ENCODE results near the gene LRMDA. TPM values are rescaled to one million over a fixed set of nuclear protein-coding genes. Genes with fewer than 3 reads are reported as not detected.

The LRMDA gene
- not detected in 2 replicates for total RNA-seq

DNA sequence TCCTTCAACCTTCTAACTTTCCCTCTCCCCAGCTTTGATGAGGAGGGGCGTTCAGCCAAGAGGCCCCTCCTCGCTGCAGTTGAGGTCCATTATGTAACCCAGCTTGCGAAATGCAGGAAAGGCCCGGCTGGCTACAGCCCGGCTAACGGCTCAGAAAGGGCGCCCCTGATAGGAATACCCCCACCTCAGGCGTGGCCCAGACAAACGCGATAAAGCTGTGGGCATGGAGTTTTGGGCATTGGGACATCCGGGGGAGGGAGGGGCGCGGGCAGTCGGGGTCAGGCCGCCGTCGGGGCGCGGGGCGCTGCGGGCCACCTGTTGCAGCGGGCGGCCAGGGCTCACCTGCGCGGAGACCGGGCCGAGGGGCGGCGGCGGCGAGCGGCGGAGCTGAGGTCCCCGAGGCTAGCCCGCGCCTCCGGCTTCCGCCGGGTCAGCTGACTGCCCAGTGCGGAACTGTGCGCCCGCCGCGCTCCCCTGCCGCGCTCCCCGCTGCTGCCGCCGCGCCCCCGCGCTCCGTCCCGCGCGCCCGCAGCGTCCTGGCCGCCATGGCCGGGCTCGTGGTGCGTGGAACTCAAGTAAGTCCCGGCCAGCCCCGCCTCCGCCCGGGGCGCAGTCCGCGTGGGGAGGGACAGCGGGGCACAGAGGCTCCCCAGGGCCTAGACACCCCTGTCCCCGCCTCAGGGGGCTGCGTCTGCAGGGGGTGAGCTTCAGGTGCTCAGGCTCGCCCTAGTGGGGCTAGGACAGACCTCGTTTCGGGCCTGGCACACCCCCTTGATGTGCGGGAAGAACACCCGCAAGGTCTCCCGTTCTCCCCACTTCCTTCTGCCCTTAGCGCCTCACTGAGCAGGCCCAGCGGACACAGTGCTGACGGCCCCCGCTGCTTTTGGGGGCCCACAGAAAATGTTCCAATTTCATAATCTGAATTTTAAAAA is at the start of gene LRMDA:
LRMDA (plus strand) TSS at position 445 of the 932 bp plus-strand sequence.
- DNase-seq, result no peak
- Mint-ChIP-seq H3K9me3 (no peaks in the 10 kb centered on the region), H3K27me3 (peaks cover 43% of the 10 kb centered on the region), H3K4me3 (no peak within 1 kb of the TSS), H3K4me1 (no peaks in the 10 kb centered on the region), H3K36me3 (ENCODE audit: low read depth) (no peaks in the 10 kb centered on the region), H3K27ac (no peak within 1 kb of the TSS)
- intact Hi-C loops (cut with micrococcal nuclease), result no loop called here

DNA sequence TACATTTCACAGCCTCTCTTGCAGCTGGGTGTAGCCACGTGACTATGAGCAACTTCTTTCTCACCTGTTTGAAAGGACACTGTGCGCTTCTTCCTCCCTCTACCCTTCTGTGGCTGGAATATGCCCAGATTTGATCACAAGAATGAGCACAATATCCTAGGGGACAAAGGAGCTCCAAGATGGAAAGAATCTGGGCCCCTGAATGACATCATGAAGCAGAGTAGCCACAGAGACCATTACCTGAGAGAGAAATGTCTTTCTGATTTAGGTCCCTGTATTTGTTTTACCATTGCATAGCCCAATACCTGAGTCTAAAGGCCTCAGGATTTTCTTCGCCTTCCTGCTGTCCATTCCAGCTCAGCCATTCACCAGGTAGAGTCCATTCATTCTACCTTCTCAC is 45.3 kb upstream of the LRMDA start:
- Mint-ChIP-seq H3K27me3 (peaks cover 3% of the 10 kb centered on the region), H3K4me1 (no peaks in the 10 kb centered on the region), H3K9me3 (no peaks in the 10 kb centered on the region), H3K27ac (no peak overlapping the region), H3K4me3 (no peak overlapping the region), H3K36me3 (ENCODE audit: low read depth) (no peaks in the 10 kb centered on the region)
- DNase-seq, result no peak
- intact Hi-C loops (cut with micrococcal nuclease), result no loop called here

DNA sequence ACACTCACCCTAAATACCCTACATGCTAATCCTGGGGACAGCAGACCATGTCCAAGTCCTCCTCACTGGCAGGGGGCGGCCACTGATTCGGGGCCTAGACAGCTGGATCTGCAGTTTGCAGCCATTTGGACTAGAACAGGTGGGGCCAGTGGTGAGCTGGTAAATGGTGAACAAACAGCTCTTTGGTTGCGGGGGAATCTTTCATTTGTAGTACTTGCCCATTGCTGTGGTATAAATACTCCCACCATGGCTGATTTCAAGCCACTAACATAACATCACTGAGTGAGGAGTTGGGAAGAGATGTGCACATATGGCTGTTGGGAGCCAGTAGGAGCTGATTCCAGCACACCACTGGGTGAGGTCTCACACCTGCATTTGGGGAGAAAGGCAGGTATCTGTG is 43.3 kb upstream of the LRMDA start:
- intact Hi-C loops (cut with micrococcal nuclease), result no loop called here
- Mint-ChIP-seq H3K27ac (no peak overlapping the region), H3K4me1 (no peaks in the 10 kb centered on the region), H3K27me3 (peaks cover 14% of the 10 kb centered on the region), H3K36me3 (ENCODE audit: low read depth) (no peaks in the 10 kb centered on the region), H3K9me3 (no peaks in the 10 kb centered on the region), H3K4me3 (no peak overlapping the region)
- no peak for DNase-seq

DNA sequence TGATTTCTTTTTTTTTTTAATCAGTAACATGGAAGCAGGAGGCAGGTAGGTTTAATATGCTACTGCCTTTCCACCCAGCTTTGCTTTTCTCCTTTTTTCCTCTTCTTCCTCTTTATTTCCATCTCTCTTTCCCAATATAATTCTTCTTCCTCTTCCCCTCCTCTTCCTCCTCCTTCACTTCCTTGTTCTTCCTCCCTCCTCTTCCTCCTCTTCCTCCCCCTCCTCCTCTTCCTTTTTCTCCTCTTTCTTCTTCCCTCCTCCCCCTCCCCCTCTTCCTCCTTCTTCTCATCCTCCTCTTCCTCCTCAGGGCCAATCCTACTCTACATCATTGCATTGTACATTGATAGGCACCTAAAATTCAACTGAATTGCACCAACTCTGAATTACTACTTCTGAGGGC is 41.2 kb upstream of the LRMDA start:
- H3K4me3 Mint-ChIP-seq, result no peak overlapping the region
- peaks cover 4% of the 10 kb centered on the region for H3K4me1 Mint-ChIP-seq
- intact Hi-C loops (cut with micrococcal nuclease), result no loop called here
- H3K27ac Mint-ChIP-seq, result no peak overlapping the region
- peaks cover 31% of the 10 kb centered on the region for H3K27me3 Mint-ChIP-seq
- no peaks in the 10 kb centered on the region for H3K9me3 Mint-ChIP-seq
- DNase-seq, result no peak
- peaks cover 3% of the 10 kb centered on the region for H3K36me3 Mint-ChIP-seq (ENCODE audit: low read depth)

DNA sequence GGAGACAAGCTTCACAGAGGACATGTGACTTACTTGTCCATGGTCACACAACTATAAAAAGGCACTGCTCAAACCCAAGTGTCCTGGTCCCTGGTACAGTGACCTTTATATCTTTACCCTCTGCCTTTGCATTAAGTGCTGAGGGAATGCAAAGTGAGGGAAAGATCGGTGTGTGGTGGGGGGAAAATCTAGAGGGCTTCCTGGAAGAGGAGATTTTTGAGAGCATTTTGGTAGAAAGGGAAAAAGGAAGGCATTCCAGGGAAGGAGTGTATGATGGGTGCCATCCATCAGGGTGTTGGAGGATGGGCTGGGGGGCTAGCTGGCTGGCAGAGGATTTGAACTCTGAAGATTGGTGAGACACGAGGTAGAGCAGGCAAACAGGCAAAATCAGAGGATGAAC is 39.2 kb upstream of the LRMDA start:
- H3K27ac Mint-ChIP-seq, result no peak overlapping the region
- H3K27me3 Mint-ChIP-seq, result peaks cover 35% of the 10 kb centered on the region
- DNase-seq, result no peak
- peaks cover 3% of the 10 kb centered on the region for H3K36me3 Mint-ChIP-seq (ENCODE audit: low read depth)
- H3K4me1 Mint-ChIP-seq, result peaks cover 4% of the 10 kb centered on the region
- intact Hi-C loops (cut with micrococcal nuclease), result no loop called here
- H3K4me3 Mint-ChIP-seq, result no peak overlapping the region
- no peaks in the 10 kb centered on the region for H3K9me3 Mint-ChIP-seq

DNA sequence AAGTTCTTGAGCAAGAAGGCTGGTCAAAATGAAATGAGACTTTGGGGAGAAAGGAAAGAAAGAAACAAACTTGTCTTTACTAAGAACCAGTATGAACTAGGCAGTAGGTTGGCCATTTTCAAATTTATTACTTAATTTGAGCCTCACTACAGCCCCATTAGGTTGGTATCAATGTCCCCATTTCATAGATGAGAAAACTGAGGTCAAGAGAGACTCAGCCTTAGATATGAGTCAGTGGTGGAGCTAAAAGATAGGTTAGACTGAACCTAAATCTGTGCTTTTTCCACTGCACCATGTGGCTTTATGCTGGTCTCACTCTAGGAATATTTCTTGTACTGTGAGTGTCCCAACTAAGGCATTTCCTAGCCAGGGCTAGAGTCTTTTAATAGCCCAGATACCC is 38.7 kb upstream of the LRMDA start:
- Mint-ChIP-seq H3K9me3 (no peaks in the 10 kb centered on the region), H3K27me3 (peaks cover 39% of the 10 kb centered on the region), H3K4me1 (peaks cover 4% of the 10 kb centered on the region), H3K27ac (no peak overlapping the region), H3K36me3 (ENCODE audit: low read depth) (peaks cover 3% of the 10 kb centered on the region), H3K4me3 (no peak overlapping the region)
- intact Hi-C loops (cut with micrococcal nuclease), result no loop called here
- no peak for DNase-seq

DNA sequence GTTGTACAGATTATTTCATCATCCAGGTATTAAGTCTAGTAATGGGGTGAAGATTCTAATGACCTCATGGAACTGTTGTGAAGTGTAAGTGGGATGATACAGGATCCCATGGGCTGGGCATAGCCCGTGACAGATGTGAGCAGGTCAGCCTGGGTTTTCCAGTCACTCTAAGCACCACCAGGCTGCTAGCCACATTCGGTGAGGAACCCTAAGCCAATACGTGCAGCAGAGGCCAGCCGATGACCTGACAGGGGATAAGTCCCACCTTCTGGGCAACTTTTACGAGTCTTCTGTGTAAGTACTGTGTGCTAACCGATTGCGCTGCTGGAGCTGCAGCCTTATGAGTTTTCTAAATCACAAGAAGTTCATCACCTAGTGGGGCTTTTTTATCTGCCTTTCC is 37.2 kb upstream of the LRMDA start:
- Mint-ChIP-seq H3K4me3 (no peak overlapping the region), H3K27me3 (peaks cover 48% of the 10 kb centered on the region), H3K4me1 (peaks cover 4% of the 10 kb centered on the region), H3K27ac (no peak overlapping the region), H3K36me3 (ENCODE audit: low read depth) (peaks cover 3% of the 10 kb centered on the region), H3K9me3 (no peaks in the 10 kb centered on the region)
- no peak for DNase-seq
- intact Hi-C loops (cut with micrococcal nuclease), result no loop called here

DNA sequence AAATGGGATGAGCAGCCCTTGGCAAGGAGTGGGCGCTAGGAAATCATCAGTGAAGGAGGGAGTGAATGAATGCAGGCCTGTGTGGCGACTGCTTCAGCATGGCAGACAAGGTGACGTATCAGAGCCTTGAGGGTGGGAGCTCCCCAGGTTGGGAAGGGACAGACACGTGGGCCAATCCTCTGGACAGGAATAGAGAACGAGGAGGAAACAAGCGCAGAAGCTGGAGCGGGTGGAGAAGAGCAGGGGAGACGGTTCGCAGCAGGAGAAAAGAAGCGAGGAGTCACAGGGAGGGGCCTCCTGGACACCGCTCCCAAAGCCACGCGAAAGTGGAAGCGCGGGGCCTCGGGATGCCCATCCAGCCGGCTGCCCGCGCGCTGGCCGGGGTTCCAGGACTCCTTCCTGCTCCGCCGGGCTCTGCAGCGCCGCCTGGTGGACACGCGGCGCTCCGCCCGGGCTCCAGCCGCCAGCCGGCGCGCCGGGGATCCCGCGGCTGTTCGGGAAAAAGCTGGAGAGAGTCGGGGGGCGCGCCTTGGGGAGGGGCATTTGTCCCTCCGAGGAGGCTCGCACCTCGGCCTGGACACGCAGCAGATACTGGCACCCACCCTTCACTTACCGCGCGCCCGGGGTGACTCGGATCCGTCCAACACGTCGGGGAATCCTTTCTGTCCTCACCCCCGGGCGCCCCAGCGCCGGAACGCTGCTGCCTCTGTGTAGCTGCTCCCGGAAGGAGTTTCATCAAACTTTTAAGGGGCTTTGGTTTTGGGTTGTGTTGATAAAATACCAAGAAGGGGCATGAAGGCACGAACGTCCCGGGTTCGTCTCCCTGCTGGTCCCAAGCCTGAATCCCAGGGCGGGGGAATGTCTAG is 36.1 kb upstream of the LRMDA start:
- intact Hi-C loops (cut with micrococcal nuclease), result loop anchor here (5.0 kb wide), 1 partner anchor 642 kb away; no protein-coding TSS in a partner anchor
- Mint-ChIP-seq H3K4me3 (peak overlapping the region; percentile 11), H3K27me3 (peaks cover 50% of the 10 kb centered on the region), H3K27ac (peak overlapping the region; percentile 59), H3K9me3 (no peaks in the 10 kb centered on the region), H3K36me3 (ENCODE audit: low read depth) (peaks cover 3% of the 10 kb centered on the region), H3K4me1 (peaks cover 6% of the 10 kb centered on the region)
- peak; percentile 74 for DNase-seq

DNA sequence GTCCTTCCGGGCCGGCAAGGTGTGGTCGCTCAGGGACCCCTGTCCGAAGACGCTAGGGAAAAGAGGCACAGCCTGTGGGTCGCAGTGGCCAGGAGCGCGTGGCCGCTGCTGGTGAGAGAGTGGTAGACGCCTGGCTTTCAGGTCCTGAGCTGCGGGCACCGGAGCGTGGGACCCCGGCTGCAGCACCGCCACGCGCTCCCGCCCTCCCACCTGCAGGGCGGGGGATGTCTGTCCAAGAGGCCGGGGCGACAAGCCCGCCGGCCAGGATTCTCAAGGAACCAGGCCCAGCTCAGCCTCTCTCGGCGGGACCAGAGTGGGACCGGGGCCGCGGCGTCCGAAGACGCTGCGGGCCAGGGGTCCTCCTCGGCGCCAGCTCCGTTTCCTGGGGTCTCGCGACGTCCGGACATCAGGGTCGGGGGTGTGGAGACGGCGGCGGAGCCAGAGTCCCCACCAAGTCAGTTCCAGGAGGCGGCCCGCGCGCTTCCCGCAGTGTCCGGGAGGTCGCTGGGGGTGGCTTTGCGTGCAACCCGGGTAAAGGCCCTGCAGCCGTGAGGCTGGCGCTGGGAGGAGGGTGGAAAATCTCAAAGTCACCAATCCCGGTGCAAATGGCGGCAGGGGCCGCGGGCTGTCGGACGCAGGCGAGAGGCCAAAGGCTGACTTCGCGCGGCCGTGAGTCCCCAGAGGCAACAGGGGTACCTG is 35.3 kb upstream of the LRMDA start:
- H3K27me3 Mint-ChIP-seq, result peaks cover 55% of the 10 kb centered on the region
- no peak for DNase-seq
- intact Hi-C loops (cut with micrococcal nuclease), result loop anchor here (5.0 kb wide), 1 partner anchor 641 kb away; no protein-coding TSS in a partner anchor
- H3K4me1 Mint-ChIP-seq, result peaks cover 12% of the 10 kb centered on the region
- no peak overlapping the region for H3K27ac Mint-ChIP-seq
- peaks cover 3% of the 10 kb centered on the region for H3K36me3 Mint-ChIP-seq (ENCODE audit: low read depth)
- H3K4me3 Mint-ChIP-seq, result no peak overlapping the region
- no peaks in the 10 kb centered on the region for H3K9me3 Mint-ChIP-seq

DNA sequence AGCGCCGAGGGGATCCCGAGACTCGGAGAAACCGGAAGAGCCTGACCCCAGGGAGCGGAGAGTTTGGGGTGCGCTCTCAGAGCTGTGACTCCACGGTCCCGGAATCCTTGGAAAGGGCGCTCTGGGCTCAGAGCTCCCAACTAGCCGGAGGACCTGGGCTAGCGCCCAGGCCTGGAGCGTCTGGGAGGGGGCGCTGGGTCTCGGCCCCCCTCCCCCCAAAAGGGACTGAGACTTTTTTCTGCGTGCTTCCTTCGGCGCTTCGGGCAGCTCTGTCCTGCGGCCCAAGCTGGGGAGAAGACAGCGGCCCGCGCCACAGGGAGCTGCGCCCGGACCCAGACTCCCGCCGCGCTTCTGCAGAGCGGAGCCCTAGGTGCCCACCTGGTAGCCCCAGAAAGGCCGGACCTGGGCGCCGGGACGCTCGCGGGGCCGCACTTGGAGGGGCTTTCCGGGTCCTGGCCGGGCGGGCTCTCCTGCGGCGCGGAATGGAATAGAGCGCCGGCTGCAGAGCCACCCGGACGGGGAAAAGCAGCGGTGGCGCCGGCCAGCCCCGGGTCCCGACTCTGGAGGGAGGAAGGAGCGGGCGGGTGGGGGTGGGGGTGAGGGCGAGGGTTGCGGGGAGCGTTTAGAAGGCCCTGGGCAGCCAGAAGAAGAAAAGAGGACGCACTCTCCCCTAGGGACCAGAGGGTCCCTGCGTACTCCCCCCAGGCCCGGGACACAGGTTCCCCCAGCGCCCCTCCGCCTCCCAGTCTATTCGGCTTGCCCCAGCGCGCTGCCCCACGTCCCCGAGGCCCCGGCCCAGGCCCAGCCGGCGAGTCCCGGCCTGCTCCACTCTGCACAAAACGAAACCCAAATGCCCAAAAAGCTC is 34.6 kb upstream of the LRMDA start:
- DNase-seq, result no peak
- Mint-ChIP-seq H3K9me3 (no peaks in the 10 kb centered on the region), H3K27me3 (peaks cover 54% of the 10 kb centered on the region), H3K4me1 (peaks cover 14% of the 10 kb centered on the region), H3K36me3 (ENCODE audit: low read depth) (peaks cover 3% of the 10 kb centered on the region), H3K4me3 (no peak overlapping the region), H3K27ac (no peak overlapping the region)
- intact Hi-C loops (cut with micrococcal nuclease), result loop anchor here (5.0 kb wide), 1 partner anchor 640 kb away; no protein-coding TSS in a partner anchor

DNA sequence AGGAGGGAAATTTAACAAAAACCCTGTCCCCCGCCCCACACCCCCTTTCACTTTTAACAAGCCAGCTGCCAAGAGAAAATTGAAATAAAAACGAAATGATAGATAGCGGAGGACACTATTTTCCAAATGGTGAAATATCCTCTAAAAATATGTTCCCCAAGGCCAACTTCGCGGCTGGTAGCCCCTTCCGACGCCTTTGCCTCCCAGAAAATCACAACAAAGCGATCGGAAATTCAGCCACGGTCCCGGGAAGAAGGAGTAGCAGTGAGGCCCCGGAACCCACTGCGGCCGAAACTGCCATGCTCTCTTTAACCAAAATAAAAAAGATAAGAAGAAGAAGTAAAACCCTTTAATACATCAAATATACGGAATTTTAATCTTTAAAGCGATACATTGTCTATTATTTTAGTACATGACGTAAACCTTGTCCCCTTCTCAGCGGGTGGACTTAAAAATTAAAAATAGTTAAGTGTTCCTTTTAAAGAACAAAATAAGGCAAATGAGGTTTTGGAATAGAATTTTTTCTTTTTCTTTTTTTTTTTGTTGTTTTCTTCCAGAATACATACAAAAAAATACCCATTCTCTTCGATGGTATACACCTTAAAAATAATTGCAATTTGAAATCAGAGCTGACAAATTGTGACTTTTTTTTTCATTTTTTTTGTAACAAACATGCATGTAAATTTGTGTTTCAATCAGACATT is 33.8 kb upstream of the LRMDA start:
- Mint-ChIP-seq H3K27ac (no peak overlapping the region), H3K9me3 (no peaks in the 10 kb centered on the region), H3K4me3 (no peak overlapping the region), H3K4me1 (peaks cover 18% of the 10 kb centered on the region), H3K27me3 (peaks cover 54% of the 10 kb centered on the region), H3K36me3 (ENCODE audit: low read depth) (peaks cover 5% of the 10 kb centered on the region)
- no peak for DNase-seq
- intact Hi-C loops (cut with micrococcal nuclease), result loop anchor here (5.0 kb wide), 1 partner anchor 640 kb away; no protein-coding TSS in a partner anchor

DNA sequence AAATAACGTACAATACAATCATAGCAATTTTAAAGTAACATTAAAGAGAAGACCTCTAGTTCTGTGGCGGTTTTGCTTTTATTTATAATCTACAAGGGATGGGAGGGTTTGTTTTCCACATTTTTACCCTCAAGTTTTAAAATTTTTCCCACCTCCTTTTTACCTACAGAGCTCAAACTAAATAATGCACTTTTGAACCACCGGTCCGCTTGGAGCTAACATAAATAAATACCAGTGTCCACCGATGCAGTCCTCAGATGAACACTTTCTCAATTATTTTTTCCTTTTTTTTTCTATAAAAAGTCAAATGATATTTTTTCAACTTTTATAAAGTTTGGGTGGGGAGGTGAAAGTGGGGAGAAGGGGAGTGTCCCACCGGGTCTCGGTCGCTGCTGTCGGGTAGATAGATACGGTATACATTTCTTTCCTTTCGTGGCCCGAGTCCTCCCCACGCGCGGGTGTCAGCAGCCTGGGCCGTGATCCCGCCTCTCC is 33.2 kb upstream of the LRMDA start:
- H3K4me1 Mint-ChIP-seq, result peaks cover 23% of the 10 kb centered on the region
- H3K27ac Mint-ChIP-seq, result no peak overlapping the region
- H3K9me3 Mint-ChIP-seq, result no peaks in the 10 kb centered on the region
- no peak for DNase-seq
- H3K4me3 Mint-ChIP-seq, result no peak overlapping the region
- intact Hi-C loops (cut with micrococcal nuclease), result loop anchor here (5.0 kb wide), 1 partner anchor 639 kb away; no protein-coding TSS in a partner anchor
- H3K36me3 Mint-ChIP-seq (ENCODE audit: low read depth), result peaks cover 5% of the 10 kb centered on the region
- peaks cover 58% of the 10 kb centered on the region for H3K27me3 Mint-ChIP-seq
